ENCODE measurements around the gene FGF14. TPM values are rescaled to one million over a fixed set of nuclear protein-coding genes. Genes with fewer than 3 reads are reported as not detected.

FGF14 gene
- total and polyA plus RNA-seq, 2 of the 4 experiments (the other 2 are of a cell fraction): under 0.01 TPM; not detected in 1

- Histone ChIP-seq H3K9me1 (ENCODE audit: insufficient read depth, low read length) (no peaks in the 10 kb centered on the region), H3K18ac (ENCODE audit: low read depth, low read length) (no peak overlapping the region), H2BK20ac (ENCODE audit: low read depth, low read length) (no peak overlapping the region), H2AK9ac (replicated peaks; ENCODE audit: low read depth, low read length, poor library complexity) (no peak overlapping the region), H3K9me3 (ENCODE audit: control insufficient read depth, insufficient read depth, low read length) (no peaks in the 10 kb centered on the region), H3K4me2 (ENCODE audit: low read depth, low read length) (no peak overlapping the region), H3K27ac (ENCODE audit: insufficient read depth, low read length) (no peak overlapping the region), H3K4ac (ENCODE audit: low read depth, low read length) (0 out of 2 replicates have a peak overlapping the region, but pooled peaks have one; percentile 46), H4K91ac (ENCODE audit: insufficient read depth, low read depth, low read length) (no peak overlapping the region), H3K4me3 (ENCODE audit: insufficient read depth, low read depth, low read length) (no peak overlapping the region), H3K27me3 (ENCODE audit: control insufficient read depth, insufficient read depth, low read length) (peaks cover 2% of the 10 kb centered on the region; the same call in 1 of the 2 replicates), H3K4me1 (ENCODE audit: control insufficient read depth, insufficient read depth, low read length) (no peaks in the 10 kb centered on the region), H3K56ac (ENCODE audit: extremely low read depth, insufficient read depth, low read length) (no peak overlapping the region), H2BK120ac (ENCODE audit: low read depth, low read length) (no peak overlapping the region), H3K14ac (replicated peaks; ENCODE audit: low read depth, low read length) (no peak overlapping the region), H4K20me1 (ENCODE audit: insufficient read depth, low read length) (no peaks in the 10 kb centered on the region), H3K23ac (ENCODE audit: low read depth, low read length) (no peak overlapping the region), H3K79me1 (ENCODE audit: low read depth in 1 of 2, low read length in 2 of 2) (no peaks in the 10 kb centered on the region), H4K5ac (ENCODE audit: low read depth, low read length) (no peak overlapping the region), H2BK5ac (ENCODE audit: low read depth, low read length, poor library complexity, severe bottlenecking) (no peak overlapping the region), H2AFZ (replicated peaks; ENCODE audit: low read length, poor library complexity) (no peak overlapping the region), H4K8ac (ENCODE audit: low read depth in 2 of 2, low read length in 2 of 2) (no peak overlapping the region), H2BK15ac (ENCODE audit: low read depth, low read length) (no peak overlapping the region), H2AK5ac (ENCODE audit: low read depth, low read length) (no peak overlapping the region), H3K9ac (ENCODE audit: low read depth, low read length) (no peak overlapping the region), H3K36me3 (ENCODE audit: control insufficient read depth, insufficient read depth, low read length) (no peaks in the 10 kb centered on the region)
- WGBS, 2 experiments (ENCODE audit: extremely low coverage in 2 of 2, insufficient read length in 1 of 2): no CpG with 5 or more reads among the region's 6 CpGs
- no peak for TF ChIP-seq SMC3 (IDR thresholded peaks at IDR 0.05; ENCODE audit: low read depth, low read length)
- no peak for TF ChIP-seq RCOR1 (IDR thresholded peaks at IDR 0.05; ENCODE audit: insufficient replicate concordance, low read length)
- no peak for TF ChIP-seq MAFK (IDR thresholded peaks at IDR 0.05; ENCODE audit: low read depth, low read length)
- no peak for TF ChIP-seq POLR2A (IDR thresholded peaks at IDR 0.05; ENCODE audit: low read depth, low read length)
- TF ChIP-seq ELK1 (IDR thresholded peaks at IDR 0.05; ENCODE audit: borderline replicate concordance, low read depth, low read length): no peak
- TF ChIP-seq BHLHE40 (IDR thresholded peaks at IDR 0.05; ENCODE audit: low read depth, low read length): no peak
- TF ChIP-seq CTCF (conservative IDR thresholded peaks at IDR 0.05; ENCODE audit: low read depth, low read length): no peak
- dilution Hi-C loops (cut with HindIII; ENCODE audit: low sequenced_read_pairs, unreplicated experiment) (no loop called here), in situ Hi-C loops (cut with MboI; ENCODE audit: low sequenced_read_pairs) (loop anchor here (5.0 to 10.0 kb wide), 2 partner anchors 238 to 611 kb away; no protein-coding TSS in a partner anchor), intact Hi-C loops (cut with micrococcal nuclease) (loop anchor here (1.0 kb wide), 1 partner anchor 448 kb away; no protein-coding TSS in a partner anchor)
- ChIA-PET CTCF (interaction anchor here (0.5 kb wide), 1 partner anchor 572 kb away, joined by 3 read pairs; no protein-coding TSS in a partner anchor), POLR2A (ENCODE audit: unreplicated experiment) (no interaction called here)
- BruUV-seq (replicated peaks): no TSS peak
- no peak for DNase-seq
- ATAC-seq (ENCODE audit: low read depth): no peak
Observed at GRCh38 chr13:101755228-101755887, 646.5 kb downstream of the FGF14 start.

Measured in IMR-90 (cell line).